GM20000 (cell line): Measurements from ENCODE around the gene ADPRH.

Experiments
- DNase-seq: peaks from one replicate; pipeline ENCODE4 v3.0.0; 2012; ENCODE audit warnings: low spot score
- CTCF ChIP-seq: IDR thresholded peaks from 2 replicates; pipeline ENCODE4 v1.5.1; 2012; ENCODE audit warnings: mild to moderate bottlenecking, control low read depth; ENCODE audit errors: extremely low read depth, missing control alignments

ADPRH gene

DNA sequence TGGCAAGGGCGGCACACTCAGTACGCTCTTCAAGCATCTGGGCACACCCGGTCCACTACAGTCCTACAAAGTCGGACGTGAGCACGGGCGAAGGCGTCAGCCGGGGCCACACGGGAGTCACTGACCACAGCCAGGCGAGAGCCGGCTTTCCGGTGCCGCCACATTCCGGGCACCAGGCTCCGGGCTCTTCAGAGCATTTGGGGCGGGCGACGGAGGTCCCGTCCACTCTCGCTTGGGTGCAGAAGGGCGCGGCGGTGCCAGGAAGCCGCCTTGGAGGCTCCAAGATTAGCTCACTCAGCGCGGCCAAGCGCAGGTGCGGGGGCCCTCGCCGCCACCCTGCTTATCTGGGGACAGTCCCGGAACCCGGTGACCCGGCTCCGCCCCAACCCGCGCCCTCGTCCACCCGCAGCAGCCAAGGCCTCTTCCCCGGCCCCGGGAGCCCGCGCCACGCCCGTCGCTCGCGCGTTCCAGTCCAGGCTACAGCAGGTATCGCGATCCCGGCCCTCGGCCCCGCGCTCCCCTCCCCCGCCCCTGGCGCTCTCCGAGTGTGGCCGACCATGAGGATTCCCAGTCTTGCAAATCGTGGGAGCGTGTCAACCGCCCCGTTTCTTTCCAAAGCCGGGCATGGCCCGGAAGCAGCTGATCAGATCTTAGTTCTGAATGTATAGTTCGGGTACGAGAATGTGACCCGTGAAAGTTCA is at the start of gene ADPRH:
TSS of gene ADPRH (plus strand) at position 127 of the 701 bp plus-strand sequence. CDS start 2,678 bp downstream, outside the sequence.
- peak; percentile 75 for DNase-seq
- TF ChIP-seq CTCF, result no peak

DNA sequence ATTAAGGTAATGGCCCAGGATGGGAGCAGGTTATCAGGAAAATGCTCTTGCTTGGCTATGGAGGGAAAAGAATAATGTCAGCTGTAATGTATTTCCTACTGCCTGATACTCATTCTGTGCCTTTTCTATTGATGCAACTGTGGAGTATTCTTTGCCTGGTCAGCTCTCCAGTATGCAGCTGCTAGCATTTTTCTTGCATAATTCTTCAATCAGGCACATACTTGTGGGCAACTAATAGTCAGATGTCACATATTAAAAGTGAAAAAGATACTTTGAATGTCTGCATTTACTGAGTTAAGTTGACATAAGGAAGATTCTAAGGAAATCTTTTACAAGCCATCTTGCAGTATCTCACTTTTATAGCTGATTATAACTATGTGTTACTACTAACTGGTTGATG is 49.4 kb upstream of the ADPRH start:
- TF ChIP-seq CTCF, result no peak
- no peak for DNase-seq

DNA sequence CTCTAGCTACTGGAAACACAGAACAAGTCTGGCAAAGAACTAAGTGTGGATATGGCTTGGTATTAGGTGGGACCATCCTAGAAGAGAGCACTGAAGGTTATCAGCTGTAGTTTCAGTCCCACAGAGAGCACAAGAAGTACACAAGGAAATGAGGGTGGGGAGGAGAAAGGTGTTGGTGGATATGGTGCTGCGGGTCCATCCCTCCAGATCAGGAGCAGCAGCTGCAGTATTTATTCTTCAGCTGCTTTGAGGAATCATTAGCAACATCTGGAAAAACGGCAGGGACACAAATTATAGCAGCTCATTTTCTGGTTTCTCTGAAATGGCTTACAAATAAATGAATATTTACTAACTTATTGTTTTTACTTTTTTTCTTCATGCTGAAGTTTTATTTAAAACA is 48.8 kb upstream of the ADPRH start:
- DNase-seq, result no peak
- no peak for TF ChIP-seq CTCF

- no peak for TF ChIP-seq CTCF
- DNase-seq, result no peak
Observed at GRCh38 chr3:119531151-119531550, 48.1 kb upstream of the ADPRH start.

DNA sequence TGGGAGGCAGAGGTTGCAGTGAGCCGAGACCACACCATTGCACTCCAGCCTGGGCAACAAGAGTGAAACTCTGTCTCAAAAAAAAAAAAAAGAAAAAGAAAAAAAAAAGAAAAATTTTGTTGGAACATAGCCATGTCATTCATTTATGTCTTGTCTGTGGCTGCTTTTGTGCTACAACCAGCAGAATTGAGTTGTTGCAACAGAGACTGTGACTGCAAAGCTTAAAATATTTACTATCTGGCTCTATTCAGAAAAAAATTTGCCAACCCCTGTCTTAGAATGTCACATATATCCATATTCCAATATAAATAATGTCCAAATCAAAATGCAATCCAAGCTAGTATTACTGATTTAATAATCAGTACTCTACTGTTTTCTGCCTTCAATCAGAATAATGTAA is 45.0 kb upstream of the ADPRH start:
- DNase-seq, result no peak

GRCh38 chr3:119536757-119537156 is 42.5 kb upstream of the ADPRH start:
- DNase-seq, result no peak
- TF ChIP-seq CTCF, result no peak

More for the DNA sequence above, 45.0 kb upstream of the ADPRH start:
- TF ChIP-seq CTCF, result no peak

DNA sequence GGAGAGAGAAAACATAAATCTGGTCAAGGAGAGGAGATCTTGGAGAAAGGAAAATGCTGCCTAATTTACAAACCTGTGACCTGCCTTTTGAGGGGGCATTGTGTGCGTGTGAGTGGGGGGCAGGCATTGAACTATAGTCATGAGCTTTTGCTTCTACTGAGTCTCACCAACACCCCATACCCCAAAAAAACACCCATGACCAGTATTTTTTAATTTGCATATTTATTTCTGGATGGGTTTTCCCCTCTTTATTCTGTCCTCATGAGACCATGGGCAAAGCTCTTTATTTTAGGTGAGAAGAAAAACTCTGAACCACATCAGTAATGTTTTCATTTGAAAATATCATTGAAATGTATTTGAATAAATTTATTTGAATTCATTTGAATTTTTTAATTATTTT is 40.5 kb upstream of the ADPRH start:
- no peak for TF ChIP-seq CTCF
- no peak for DNase-seq
